Stimulated activated CD4-positive, alpha-beta T cell treated with anti-CD3 and anti-CD28 coated beads, Interleukin-12 subunit alpha, Interleukin-12 subunit beta, amount 100 ng/mL, for 4 hours (primary cell): ENCODE measurements around the gene TMEM163.

Experiments used
- DNase-seq: peaks from one replicate; pipeline ENCODE4 v3.0.0-alpha.2; 2020

Gene TMEM163

GRCh38 chr2:134452042-134452733, 266.6 kb downstream of the TMEM163 start:
- DNase-seq = no peak

- no peak for DNase-seq
Measured at GRCh38 chr2:134451347-134451630, 267.5 kb downstream of the TMEM163 start.

DNA sequence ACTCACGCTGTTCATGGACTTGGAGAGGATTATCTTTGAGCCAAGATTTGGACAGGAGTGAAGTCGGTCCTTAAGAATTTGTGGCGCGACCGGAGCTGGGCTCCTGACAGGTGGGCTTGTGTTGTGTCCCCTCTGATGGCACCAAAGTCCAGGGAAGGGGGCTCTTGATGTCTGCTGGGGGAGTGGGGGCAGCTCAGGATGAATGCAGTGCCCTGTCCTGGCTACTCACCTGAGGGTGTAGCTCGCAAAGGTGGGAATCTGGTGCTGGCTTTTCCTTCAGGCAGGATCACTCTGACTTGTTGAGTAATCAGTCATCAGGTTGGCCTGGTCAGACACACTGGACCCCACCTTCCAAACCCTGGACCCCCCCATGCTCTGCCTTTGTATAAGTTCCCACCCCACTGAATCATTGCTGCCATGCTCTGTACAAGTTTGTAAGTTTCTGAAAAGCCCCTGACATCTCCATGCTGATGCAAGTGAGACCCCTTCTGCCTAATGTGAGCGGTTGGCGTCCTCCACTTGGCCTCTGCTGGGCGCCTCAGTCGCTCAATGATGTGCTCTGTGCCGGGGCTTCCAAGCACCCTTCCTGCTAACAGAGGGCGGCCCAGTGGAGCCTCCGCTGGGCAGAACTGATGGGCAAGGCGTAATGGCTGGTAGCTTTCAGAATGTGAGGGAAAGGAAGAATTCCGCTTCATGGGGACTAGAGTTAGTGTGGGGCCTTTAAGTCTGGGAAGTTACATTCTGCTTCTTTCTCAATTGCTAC, 268.9 kb downstream of the TMEM163 start:
- no peak for DNase-seq

- no peak for DNase-seq
Measured at GRCh38 chr2:134449157-134449556, 269.6 kb downstream of the TMEM163 start.

GRCh38 chr2:134448650-134449049, 270.1 kb downstream of the TMEM163 start:
- DNase-seq = no peak

- DNase-seq = no peak
Measured at GRCh38 chr2:134447669-134448068, 271.1 kb downstream of the TMEM163 start.

- no peak for DNase-seq
Measured at GRCh38 chr2:134446383-134447017, 272.3 kb downstream of the TMEM163 start.

DNA sequence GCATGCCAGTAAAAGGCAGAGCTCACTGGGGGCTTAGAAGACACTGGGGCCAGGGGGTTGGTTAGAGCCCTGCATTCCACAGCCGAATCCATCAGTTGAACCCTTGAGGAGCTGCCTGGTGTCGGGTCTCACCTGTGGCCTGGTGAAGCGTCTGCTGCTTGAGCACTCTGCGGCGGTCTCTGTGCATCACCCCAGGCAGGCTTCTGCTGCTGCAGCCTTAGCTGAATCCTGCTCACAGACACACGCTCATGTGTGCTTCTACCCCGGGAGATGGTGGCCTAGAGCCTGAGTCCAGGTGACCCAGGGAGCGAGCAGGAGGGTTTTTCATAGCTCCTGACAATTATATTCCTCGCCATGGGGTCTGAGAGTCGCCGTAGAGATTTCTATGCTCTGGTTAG, 272.8 kb downstream of the TMEM163 start:
- no peak for DNase-seq

DNA sequence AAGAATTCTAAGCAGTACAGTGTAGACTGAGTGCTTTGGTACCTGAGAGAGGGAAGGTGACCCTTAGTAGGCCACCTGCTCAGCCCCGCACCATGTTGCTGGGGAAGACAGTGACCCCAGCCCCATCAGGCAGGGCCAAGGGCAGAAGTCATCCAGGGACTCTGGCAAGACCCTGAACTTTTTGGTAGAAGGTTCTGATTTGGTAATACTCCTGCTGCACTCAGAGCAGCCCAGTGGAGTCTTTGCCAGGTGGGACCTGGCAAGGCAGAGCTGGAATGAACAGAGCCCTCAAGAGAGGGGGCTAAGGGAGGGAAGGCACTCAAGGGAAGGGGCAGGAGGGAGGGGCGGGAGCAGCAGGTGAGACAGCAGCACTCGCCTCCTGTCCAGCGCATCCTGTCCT, 273.7 kb downstream of the TMEM163 start:
- DNase-seq = no peak

DNA sequence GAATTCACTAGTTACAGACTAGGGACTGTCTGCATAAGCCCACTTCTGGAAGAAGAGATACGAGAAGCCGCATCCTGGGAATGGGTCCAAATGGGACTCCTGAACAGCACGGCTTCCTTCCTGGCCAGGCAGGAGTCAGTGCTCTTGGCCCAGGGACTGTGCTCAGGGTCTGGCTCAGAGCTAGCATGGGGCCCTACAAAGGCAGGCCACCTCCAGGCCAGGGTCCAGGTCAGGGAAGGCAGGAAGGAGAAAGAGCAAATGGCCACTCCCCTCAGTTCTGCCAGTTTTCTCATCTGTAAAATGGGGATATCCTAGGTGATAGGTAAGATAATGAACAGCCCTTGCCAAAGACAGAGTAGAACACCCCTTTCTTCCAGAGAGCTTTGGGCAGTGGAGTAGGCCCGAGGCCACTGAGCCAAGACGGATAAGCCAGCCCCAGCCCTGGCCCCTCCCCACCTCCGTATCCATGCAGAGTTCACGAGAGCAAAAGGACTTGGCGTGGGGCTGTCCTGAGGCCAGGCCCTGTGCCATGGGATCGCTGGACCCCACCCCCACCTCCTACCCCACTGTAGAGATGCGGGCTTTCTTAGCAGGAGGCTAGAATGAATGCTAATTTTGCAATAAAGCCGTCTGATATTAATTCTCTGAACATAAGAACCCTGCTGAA, 274.9 kb downstream of the TMEM163 start:
- no peak for DNase-seq

- DNase-seq = no peak
Measured at GRCh38 chr2:134441153-134441863, 277.5 kb downstream of the TMEM163 start.

GRCh38 chr2:134440336-134440909, 278.4 kb downstream of the TMEM163 start:
- no peak for DNase-seq

GRCh38 chr2:134438371-134438770, 280.4 kb downstream of the TMEM163 start:
- DNase-seq = no peak

- no peak for DNase-seq
Measured at GRCh38 chr2:134436706-134437105, 282.1 kb downstream of the TMEM163 start.

GRCh38 chr2:134435936-134436335, 282.9 kb downstream of the TMEM163 start:
- no peak for DNase-seq

- DNase-seq = no peak
Measured at GRCh38 chr2:134435505-134435904, 283.3 kb downstream of the TMEM163 start.

- no peak for DNase-seq
Measured at GRCh38 chr2:134433979-134434378, 284.8 kb downstream of the TMEM163 start.

- no peak for DNase-seq
Measured at GRCh38 chr2:134433469-134433868, 285.3 kb downstream of the TMEM163 start.

- DNase-seq = no peak
Measured at GRCh38 chr2:134432435-134432883, 286.3 kb downstream of the TMEM163 start.

GRCh38 chr2:134431838-134432434, 286.9 kb downstream of the TMEM163 start:
- no peak for DNase-seq

- DNase-seq = no peak
Measured at GRCh38 chr2:134429886-134430285, 288.9 kb downstream of the TMEM163 start.

DNA sequence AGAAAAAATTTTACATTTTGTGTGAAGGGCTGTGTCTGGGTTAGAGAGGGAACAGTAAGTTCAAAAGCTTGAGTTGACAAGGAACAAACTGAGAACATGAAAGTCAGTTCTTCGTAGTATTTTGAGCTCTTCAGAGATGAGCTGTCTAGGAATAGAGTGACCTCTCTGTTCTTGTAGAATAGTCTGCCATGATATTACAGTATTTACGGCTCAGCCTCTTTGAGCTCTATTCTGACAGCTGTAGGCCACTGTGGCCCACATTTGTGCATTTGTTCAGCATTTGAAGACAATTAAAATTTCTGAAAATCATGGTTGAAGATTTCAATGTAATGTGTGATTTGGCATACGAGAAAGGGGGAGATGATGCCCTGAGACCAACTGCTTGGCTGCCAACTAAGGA, 292.1 kb downstream of the TMEM163 start:
- no peak for DNase-seq
